NCI-H2171 treated with DMSO at 0.1 percent for 48 hours (cell line): ENCODE measurements around the gene SF3A2.
"Not testable (repeated sequence)": the region's sequence is repeated elsewhere in the genome, so short reads cannot be mapped to it uniquely, and the experiment has no call there.

Experiments
- DNase-seq: peaks from one replicate; lab custom pipeline; 2025; lab: John Stamatoyannopoulos, UW

The SF3A2 gene

GRCh38 chr19:2236314-2237050, at the start of gene SF3A2, which contains the start of gene PLEKHJ1:
SF3A2 (plus strand) TSS chr19:2236824; CDS start chr19:2243419, 6,595 bp downstream.
PLEKHJ1 (minus strand) TSS chr19:2236329; CDS start chr19:2236248, 81 bp downstream.
- DNase-seq, result peak; percentile 97

- no peak for DNase-seq
These were observed 49.5 kb upstream of the SF3A2 start for GRCh38 chr19:2187159-2187558.

GRCh38 chr19:2188708-2189385, 47.8 kb upstream of the SF3A2 start:
- DNase-seq, result no peak

GRCh38 chr19:2189880-2190279, 46.7 kb upstream of the SF3A2 start:
- DNase-seq, result no peak

GRCh38 chr19:2190848-2191455, 45.7 kb upstream of the SF3A2 start:
- DNase-seq, result no peak

GRCh38 chr19:2191456-2192310, 44.9 kb upstream of the SF3A2 start:
- no peak for DNase-seq

- DNase-seq, result no peak
These were observed 43.8 kb upstream of the SF3A2 start for GRCh38 chr19:2192862-2193261.

GRCh38 chr19:2193807-2194206, 42.8 kb upstream of the SF3A2 start:
- DNase-seq, result no peak

- DNase-seq, result peak; percentile 80
These were observed 42.0 kb upstream of the SF3A2 start for GRCh38 chr19:2194513-2195078.

- peak; percentile 62 for DNase-seq
These were observed 41.3 kb upstream of the SF3A2 start for GRCh38 chr19:2195361-2195760.

GRCh38 chr19:2195914-2196313, 40.7 kb upstream of the SF3A2 start:
- peak; percentile 7 for DNase-seq

- no peak for DNase-seq
These were observed 39.4 kb upstream of the SF3A2 start for GRCh38 chr19:2197270-2197669.

- no peak for DNase-seq
These were observed 38.3 kb upstream of the SF3A2 start for GRCh38 chr19:2198317-2198716.

GRCh38 chr19:2199215-2199614, 37.4 kb upstream of the SF3A2 start:
- DNase-seq, result no peak

- DNase-seq, result no peak
These were observed 36.6 kb upstream of the SF3A2 start for GRCh38 chr19:2199861-2200623.

GRCh38 chr19:2200624-2201294, 35.9 kb upstream of the SF3A2 start:
- DNase-seq, result not testable (repeated sequence)

- DNase-seq, result no peak
These were observed 35.0 kb upstream of the SF3A2 start for GRCh38 chr19:2201473-2202148.

GRCh38 chr19:2202366-2202765, 34.3 kb upstream of the SF3A2 start:
- DNase-seq, result no peak

GRCh38 chr19:2207008-2207407, 29.6 kb upstream of the SF3A2 start:
- no peak for DNase-seq
